Measurements from ENCODE around the gene PCBP1.
A peak's percentile ranks its signal among the peaks of the same experiment; 100 is the strongest.
"Not testable (repeated sequence)": the region's sequence is repeated elsewhere in the genome, so short reads cannot be mapped to it uniquely, and the experiment has no call there.

The PCBP1 gene

DNA sequence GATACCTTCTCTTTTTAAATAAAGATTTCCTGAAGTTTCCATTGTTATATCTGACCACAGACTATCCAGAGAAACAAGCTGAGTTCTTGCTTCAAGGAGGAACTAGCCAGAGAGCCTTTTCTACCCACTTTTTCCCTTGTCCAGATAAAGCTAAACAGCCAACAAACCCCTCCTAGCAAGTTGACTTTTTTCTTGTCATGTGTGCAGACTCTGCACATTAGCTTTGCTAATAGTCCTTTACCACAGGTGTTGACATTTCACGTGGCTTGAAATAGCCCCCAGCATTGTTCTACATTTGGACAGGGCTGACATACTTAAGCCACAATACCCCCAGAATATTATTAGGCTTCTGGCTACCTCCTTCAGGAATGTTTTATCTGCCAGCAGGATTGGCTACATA is 40.7 kb downstream of the PCBP1 start:
- no peak for DNase-seq

DNA sequence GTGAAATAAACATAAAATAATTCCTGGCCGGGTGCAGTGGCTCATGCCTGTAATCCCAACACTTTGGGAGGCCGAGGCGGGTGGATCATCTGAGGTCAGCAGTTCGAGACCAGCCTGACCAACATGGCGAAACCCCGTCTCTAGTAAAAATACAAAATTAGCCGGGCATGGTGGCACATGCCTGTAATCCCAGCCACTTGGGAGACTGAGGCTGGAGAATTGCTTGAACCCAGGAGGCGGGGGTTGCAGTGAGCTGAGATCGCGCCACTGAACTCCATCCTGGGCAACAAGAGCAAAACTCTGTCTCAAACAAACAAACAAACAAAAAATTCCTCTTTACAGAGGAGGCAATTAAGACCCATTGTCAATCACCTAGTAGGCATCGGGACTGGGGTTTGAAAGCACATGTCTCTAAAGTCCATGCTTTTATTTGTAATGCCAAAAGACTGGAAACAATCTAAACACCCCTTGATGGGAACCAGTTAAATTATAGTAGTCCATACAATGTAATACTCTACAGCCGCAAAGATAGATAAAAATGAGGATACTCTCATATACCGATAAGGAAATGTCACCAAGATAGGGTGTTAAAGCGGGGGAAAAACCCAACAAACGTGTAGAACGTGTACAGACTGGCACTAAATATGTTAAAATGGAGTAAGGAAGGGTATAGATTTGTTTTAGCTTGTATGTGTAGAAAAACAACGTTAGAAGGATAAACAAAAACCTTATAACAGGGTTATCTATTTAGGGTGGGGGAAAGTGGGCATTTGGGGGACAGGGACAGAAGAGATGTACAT is 44.3 kb downstream of the PCBP1 start:
- not testable (repeated sequence) for DNase-seq

DNA sequence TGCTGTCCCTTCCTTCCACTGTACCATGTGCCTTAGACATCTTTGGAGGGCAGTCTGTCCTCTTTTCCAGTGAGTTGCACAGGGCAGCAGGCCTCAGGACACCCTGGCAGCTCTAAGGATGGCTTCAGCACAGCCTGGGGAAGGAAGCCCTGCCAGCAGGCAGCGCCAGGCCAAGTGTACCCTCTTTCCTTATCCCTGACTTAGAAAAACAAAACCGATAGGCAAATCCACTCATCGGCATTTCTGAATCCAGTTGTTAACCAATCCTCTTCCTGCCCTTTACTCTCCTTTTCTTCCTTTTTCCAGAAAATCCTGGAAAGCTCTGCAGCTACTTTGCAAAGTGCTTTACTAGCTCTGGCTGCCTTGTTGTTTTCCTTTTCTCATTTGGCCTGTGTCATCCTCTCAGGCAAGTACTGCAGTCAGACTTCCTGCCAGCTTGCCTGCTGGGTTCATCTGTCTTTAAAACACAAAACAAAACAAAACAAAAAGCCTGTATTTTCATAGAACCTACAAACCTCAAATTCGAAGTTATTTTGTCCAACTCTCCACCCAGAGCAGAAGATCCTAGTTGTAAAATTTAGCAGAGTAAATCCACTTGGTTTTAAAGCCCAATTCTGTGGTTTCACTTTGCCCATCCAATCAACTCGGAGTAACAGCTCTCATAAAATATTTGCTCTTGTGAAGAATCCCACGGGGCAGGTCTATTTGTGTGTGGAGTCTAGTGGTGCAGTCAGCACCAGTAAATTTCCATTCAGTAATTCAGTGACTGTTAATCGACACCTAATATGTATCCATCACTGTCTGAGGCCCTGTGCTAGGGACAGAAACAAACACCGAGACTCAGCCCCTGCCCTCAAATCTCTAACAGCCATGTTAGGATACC is 45.2 kb downstream of the PCBP1 start:
- peak; percentile 45 for DNase-seq

DNA sequence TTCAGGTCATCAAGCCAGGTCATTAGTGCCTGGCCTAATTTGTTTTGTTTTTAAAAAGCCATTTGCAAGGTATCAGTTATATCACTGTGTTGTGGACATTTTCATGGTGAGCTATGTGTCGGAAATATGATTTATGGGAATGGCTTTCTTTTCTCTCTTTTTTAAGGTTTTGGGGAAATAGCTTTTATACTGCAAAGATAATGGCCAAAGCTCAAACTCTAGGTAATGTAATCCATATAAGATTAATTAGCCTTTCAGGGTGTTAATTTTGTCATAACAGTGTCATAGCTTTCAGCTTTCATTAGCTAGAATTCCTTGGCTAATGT is 45.8 kb downstream of the PCBP1 start:
- DNase-seq = no peak

DNA sequence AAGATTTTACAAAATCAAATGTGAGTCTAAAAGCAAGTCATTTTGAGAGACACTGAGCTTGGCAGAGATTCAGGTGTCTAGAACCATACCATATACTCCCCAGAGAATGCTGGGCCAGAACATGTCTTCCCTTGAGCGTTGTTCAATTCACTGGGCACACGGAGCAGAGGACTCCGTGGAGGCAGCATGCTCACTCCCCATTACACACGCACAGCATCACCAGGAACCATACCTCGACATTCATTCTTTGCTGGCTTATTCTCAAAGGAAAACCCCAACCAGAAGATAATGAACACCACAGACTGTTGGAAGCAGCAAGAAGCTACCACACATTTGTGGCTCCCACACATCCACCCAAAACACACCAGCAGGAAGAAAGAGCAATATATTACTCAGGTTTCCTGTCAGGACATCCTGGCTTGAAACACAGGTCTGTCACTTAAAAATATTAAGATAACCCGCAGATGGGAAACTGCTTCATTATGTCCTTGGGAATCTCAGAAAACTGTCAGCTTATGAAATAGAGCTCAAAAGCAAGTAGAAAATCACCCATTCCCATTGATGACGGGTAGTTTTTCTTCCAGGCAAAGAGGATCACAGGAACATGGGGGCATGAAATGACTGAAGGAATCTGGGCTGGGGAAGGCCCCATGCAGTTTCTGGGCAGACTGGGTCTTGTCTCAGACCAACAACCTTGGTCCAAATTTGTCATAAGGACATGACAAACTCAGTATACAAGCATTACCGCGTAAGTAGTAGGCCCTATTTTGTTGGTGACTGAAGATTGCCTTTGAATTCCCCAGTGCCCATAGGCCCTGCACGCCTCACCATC is 46.4 kb downstream of the PCBP1 start:
- no peak for DNase-seq

DNA sequence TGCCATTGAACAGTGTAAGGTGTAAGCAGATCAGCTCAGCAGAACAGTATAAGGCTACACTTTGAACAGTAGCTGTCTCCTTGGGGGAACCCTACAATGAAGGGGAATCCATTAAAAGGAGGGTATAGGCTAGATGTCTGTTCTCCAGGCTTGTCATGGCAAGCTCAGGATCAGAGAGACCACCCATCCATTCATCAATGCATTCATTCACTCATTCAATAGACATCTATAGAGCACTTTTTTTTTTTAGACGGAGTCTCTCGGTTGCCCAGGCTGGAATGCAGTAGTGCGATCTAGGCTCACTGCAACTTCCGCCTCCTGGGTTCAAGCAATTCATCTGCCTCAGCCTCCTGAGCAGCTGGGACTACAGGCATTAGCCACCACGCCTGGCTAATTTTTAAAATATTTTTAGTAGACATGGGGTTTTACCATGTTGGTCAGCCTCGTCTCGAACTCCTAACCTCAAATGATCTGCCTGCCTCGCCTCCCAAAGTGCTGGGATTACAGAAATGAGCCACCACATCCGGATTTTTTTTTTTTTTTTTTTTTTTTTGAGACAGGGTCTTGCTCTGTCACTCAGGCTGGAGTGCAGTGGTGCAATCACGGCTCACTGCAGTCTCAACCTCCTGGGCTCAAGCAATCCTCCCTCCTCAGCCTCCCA is 47.2 kb downstream of the PCBP1 start:
- DNase-seq = not testable (repeated sequence)
